Measurements from ENCODE around the gene TGFBR3.
A peak's percentile ranks its signal among the peaks of the same experiment; 100 is the strongest.

TGFBR3 gene

GRCh38 chr1:91643431-91643830, 242.5 kb downstream of the TGFBR3 start:
- DNase-seq: no peak
- H3K27me3 Mint-ChIP-seq: no peaks in the 10 kb centered on the region
- H3K9me3 Mint-ChIP-seq: peaks cover 0 to 2% of the 10 kb centered on the region in 2 donors
- H3K4me1 Mint-ChIP-seq (ENCODE audit: low read depth in 2 of 2): peaks cover 10 to 13% of the 10 kb centered on the region in 2 donors
- H3K27ac Mint-ChIP-seq: no peak overlapping the region
- no peak for ATAC-seq (replicated peaks)
- H3K36me3 Mint-ChIP-seq (ENCODE audit: insufficient read depth): no peaks in the 10 kb centered on the region
- no peak overlapping the region for H3K4me3 Mint-ChIP-seq

DNA sequence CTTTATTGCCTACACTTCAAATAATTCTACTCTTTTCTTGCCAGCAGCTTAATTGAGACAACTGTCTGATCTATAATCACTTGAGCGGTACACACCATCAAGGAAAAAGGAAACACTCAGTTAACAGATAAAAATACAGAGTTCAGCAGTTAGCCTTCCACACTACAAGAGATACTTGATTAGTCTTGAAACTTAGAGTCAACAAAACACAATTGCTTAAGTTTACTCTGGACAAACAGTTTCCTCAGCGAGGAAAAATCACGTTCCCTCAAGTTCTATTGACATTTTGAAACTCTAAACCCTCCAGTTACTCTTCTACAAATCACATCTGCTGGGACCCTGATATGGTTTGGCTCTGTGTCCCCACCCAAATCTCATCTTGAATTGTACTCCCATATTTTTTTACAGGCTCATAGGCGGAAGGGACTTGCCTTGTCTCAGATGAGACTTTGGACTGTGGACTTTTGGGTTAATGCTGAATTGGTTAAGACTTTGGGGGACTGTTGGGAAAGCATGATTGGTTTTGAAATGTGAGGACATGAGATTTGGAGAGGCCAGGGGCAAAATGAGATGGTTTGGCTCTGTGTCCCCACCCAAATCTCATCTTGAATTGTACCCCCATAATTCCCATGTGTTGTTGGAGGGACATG, 244.9 kb downstream of the TGFBR3 start:
- DNase-seq (no peak), ATAC-seq (replicated peaks) (no peak)
- Mint-ChIP-seq H3K36me3 (ENCODE audit: insufficient read depth) (no peaks in the 10 kb centered on the region), H3K4me1 (ENCODE audit: low read depth in 2 of 2) (peaks cover 3 to 7% of the 10 kb centered on the region in 2 donors), H3K27me3 (no peaks in the 10 kb centered on the region), H3K27ac (no peak overlapping the region), H3K9me3 (peaks cover 0 to 2% of the 10 kb centered on the region in 2 donors), H3K4me3 (no peak overlapping the region)

GRCh38 chr1:91637539-91637994, 248.4 kb downstream of the TGFBR3 start:
- DNase-seq: no peak
- no peaks in the 10 kb centered on the region for H3K27me3 Mint-ChIP-seq
- peaks cover 0 to 2% of the 10 kb centered on the region in 2 donors for H3K9me3 Mint-ChIP-seq
- peak overlapping the region in 1 of 2 donors; percentile 60 for H3K27ac Mint-ChIP-seq
- no peak for ATAC-seq (replicated peaks)
- H3K36me3 Mint-ChIP-seq (ENCODE audit: insufficient read depth): no peaks in the 10 kb centered on the region
- H3K4me3 Mint-ChIP-seq: no peak overlapping the region
- H3K4me1 Mint-ChIP-seq (ENCODE audit: low read depth in 2 of 2): peaks cover 10 to 16% of the 10 kb centered on the region in 2 donors

DNA sequence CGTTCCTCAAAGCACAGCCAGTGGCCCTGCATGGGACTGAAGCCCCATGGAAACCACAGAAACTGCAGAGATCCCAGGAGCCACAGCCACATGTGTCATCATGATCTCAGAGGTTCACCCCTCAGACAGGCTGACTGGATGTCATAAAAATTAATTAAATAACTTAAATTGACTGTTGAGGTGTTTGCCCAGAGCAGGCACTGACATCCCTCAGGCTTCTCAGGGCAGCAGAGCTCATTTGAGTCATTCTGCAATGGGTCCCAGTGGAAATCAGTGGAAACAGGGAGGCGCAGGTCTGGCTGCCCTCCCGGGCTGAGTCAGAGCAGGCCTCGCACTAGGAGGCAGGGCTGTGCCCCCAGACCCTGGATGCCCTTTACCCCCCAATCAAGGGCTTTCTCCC, 250.2 kb downstream of the TGFBR3 start:
- Mint-ChIP-seq H3K36me3 (ENCODE audit: insufficient read depth) (no peaks in the 10 kb centered on the region), H3K4me1 (ENCODE audit: low read depth in 2 of 2) (peaks cover 12 to 19% of the 10 kb centered on the region in 2 donors), H3K4me3 (no peak overlapping the region), H3K27me3 (no peaks in the 10 kb centered on the region), H3K9me3 (no peaks in the 10 kb centered on the region), H3K27ac (peak overlapping the region; percentile 20 to 33)
- ATAC-seq (replicated peaks) (no peak), DNase-seq (no peak)

DNA sequence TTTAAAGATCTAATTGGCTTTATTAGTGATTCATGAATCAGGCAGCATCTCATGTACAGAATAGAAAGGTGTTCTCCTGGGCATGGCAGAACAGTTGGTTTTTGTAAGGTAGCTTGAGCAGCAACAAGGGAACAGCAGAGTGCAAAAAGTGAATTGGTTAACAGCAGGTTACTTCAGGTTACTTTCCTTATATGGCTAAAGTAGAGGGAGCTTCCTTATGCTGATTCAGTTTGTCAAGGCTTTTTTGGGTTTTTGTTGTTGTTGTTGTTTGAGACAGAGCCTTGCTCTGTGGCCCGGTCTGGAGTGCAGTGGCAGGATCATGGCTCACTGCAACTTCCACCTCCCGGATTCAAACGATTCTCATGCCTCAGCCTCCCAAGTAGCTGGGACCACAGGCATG, 252.5 kb downstream of the TGFBR3 start:
- ATAC-seq (replicated peaks) (peak; percentile 37), DNase-seq (no peak)
- H3K36me3 Mint-ChIP-seq (ENCODE audit: insufficient read depth): no peaks in the 10 kb centered on the region
- no peak overlapping the region for H3K4me3 Mint-ChIP-seq
- H3K27me3 Mint-ChIP-seq: no peaks in the 10 kb centered on the region
- peaks cover 10 to 19% of the 10 kb centered on the region in 2 donors for H3K4me1 Mint-ChIP-seq (ENCODE audit: low read depth in 2 of 2)
- H3K27ac Mint-ChIP-seq: peak overlapping the region; percentile 28 to 41
- no peaks in the 10 kb centered on the region for H3K9me3 Mint-ChIP-seq

DNA sequence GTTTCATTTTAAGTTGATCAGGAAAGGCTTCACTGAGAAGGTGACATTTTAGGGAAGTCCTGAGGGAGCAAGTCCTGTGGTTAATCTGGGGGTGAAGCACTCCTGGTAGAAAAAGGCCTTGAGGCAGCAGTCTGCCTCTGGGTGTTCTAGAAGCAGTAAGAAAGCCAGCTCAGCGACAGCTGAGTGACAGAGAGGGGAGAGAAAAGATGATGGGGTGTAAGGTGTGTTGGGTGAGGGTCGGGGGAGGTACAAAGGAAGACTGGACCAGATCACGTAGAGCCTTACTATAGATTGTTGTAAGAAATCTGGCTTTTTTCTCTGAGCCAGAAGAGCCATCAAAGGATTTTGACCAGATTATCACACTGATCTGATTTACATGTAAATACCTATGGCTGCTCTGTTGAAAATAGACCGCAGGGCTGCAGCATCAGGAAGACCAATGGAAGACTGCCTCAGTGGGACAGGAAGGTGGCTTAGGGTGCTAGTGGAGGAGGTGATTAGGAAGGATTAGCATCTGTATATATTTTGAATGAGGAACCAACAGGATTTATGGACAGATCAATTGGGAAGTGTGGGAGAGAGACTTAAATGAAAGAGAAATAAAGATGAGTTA, 254.1 kb downstream of the TGFBR3 start:
- no peaks in the 10 kb centered on the region for H3K27me3 Mint-ChIP-seq
- peak overlapping the region in 1 of 2 donors; percentile 19 for H3K27ac Mint-ChIP-seq
- H3K4me3 Mint-ChIP-seq: no peak overlapping the region
- H3K36me3 Mint-ChIP-seq (ENCODE audit: insufficient read depth): no peaks in the 10 kb centered on the region
- no peaks in the 10 kb centered on the region for H3K9me3 Mint-ChIP-seq
- peaks cover 10 to 19% of the 10 kb centered on the region in 2 donors for H3K4me1 Mint-ChIP-seq (ENCODE audit: low read depth in 2 of 2)
- ATAC-seq (replicated peaks) (no peak), DNase-seq (no peak)

- H3K9me3 Mint-ChIP-seq: no peaks in the 10 kb centered on the region
- no peak overlapping the region for H3K4me3 Mint-ChIP-seq
- peaks cover 9 to 11% of the 10 kb centered on the region in 2 donors for H3K4me1 Mint-ChIP-seq (ENCODE audit: low read depth in 2 of 2)
- no peak for ATAC-seq (replicated peaks)
- H3K27ac Mint-ChIP-seq: no peak overlapping the region
- H3K36me3 Mint-ChIP-seq (ENCODE audit: insufficient read depth): no peaks in the 10 kb centered on the region
- no peaks in the 10 kb centered on the region for H3K27me3 Mint-ChIP-seq
- no peak for DNase-seq
Observed at GRCh38 chr1:91630803-91631202, 255.1 kb downstream of the TGFBR3 start.

All from effector memory CD8-positive, alpha-beta T cell (primary cell).